Esophagus muscularis mucosa (tissue), 4 donors: ENCODE data around the gene WSB1. TPM values are rescaled to one million over a fixed set of nuclear protein-coding genes. Genes with fewer than 3 reads are reported as not detected.

Source experiments
- DNase-seq: peaks from one replicate; pipeline ENCODE4 v3.0.0-alpha.2; 2017; ENCODE audit errors: extremely low spot score
- H3K27ac ChIP-seq, 4 donors: fragments of 200-600 bp; sonication (generic); replicated peaks in 1 of 4; 1 replicate in 3 of 4; 2 replicates in 1 of 4; pipeline ENCODE4 v1.5.1; 2016 to 2019; ENCODE audit warnings: mild to moderate bottlenecking in 1 of 4
- H3K27me3 ChIP-seq, 4 donors: fragments of 200-600 bp; sonication (generic); one replicate each; pipeline versions ENCODE4 v1.5.1 to v1.6.0; 2016 to 2019
- H3K36me3 ChIP-seq, 4 donors: fragments of 200-600 bp; sonication (generic); one replicate each; pipeline ENCODE4 v1.5.1; 2016 to 2019
- H3K4me1 ChIP-seq, 4 donors: fragments of 200-600 bp; sonication (generic); one replicate each; pipeline ENCODE4 v1.5.1; 2016 to 2019
- H3K4me3 ChIP-seq, 4 donors: fragments of 200-600 bp; sonication (generic); 1 replicate in 2 of 4; 2 replicates in 2 of 4; pipeline ENCODE4 v1.5.1; 2016 to 2019; ENCODE audit warnings: mild to moderate bottlenecking in 4 of 4, moderate library complexity in 1 of 4
- H3K9me3 ChIP-seq, 4 donors: fragments of 200-600 bp; sonication (generic); 1 replicate in 3 of 4; 2 replicates in 1 of 4; pipeline ENCODE4 v1.5.1; 2016 to 2019
- EP300 ChIP-seq: sonication (generic); formaldehyde crosslinking; IDR thresholded peaks from one replicate; pipeline ENCODE4 v1.6.1; 2017; ENCODE audit warnings: antibody characterized with exemption
- POLR2A ChIP-seq: fragments of 450-650 bp; IDR thresholded peaks from one replicate; pipeline ENCODE4 v1.6.1; 2017; ENCODE audit warnings: antibody characterized with exemption, moderate library complexity, mild to moderate bottlenecking, low read depth
- POLR2AphosphoS5 ChIP-seq, 2 donors: sonication (generic); formaldehyde crosslinking; IDR thresholded peaks; one replicate each; pipeline ENCODE4 v1.6.1; 2017; ENCODE audit warnings: antibody characterized with exemption in 2 of 2
- WGBS: methylation state at CpG from one replicate; pipeline ENCODE4 v1.1.5; 2018; 5-methylcytosine and 5-hydroxymethylcytosine counted together
- intact Hi-C: fragments of 100-400 bp; cut with DNase I; formaldehyde crosslinking; loops from one replicate; pipeline ENCODE4 v1.15.1; 2023
- total RNA-seq, 4 donors: library from RNA; depleted of rRNA; stranded (reverse); fragments of >200 nt; gene quantifications; one replicate each; pipeline versions ENCODE4 v1.1.0 to v1.2.1, GENCODE V29; 2016
- TF ChIP-seq, protein P1 (sequence below), 3 experiments: fragments of 200-600 bp in 2 of 3; fragments of 450-650 bp in 1 of 3; sonication (generic) in 2 of 3; IDR thresholded peaks; one replicate each; pipeline ENCODE4 v1.5.1; 2017 to 2019; ENCODE audit warnings: antibody characterized with exemption in 3 of 3, mild to moderate bottlenecking in 2 of 3, moderate library complexity in 1 of 3

WSB1 gene
- total RNA-seq, 4 donors from 2014 or later = 84.1 to 125 (median 118) TPM

DNA sequence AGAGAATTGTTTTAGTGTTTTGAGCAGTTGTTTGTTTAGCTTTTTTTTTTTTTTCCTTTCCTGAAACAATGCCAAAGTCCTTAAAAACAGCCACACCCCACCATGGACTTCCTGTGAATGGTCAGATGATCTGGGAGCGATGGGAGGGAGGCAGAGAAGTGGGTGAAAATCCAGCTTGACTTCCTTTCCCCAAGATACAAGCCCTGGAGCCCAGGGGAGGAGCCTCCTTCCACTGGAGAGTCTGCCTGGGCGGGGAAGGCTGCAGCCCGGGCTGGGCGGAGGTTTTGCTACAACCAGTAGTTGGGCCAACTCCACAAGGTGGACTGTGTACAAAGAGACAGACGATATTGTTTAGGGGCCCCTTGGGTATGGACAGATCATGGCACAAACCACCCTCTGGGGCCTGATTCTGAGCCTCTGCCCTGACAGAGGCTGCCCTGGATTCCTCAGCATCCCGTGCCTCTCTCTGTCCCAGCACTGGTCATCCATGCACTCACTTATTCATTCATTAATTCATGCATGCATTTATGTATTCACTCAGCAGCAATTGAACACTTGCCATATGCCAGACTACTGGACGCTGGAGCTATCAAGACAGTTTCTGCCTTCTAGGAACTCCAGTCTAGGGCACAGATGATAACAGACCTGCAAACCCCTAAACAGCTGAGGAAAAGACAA, 29.8 kb downstream of the WSB1 start:
- intact Hi-C loops = no loop called here
- Histone ChIP-seq H3K27ac (peak overlapping the region; percentile 38 to 56 (median 44)), H3K36me3 (peaks cover 0 to 6% (median 3%) of the 10 kb centered on the region in 4 donors), H3K27me3 (no peaks in the 10 kb centered on the region), H3K9me3 (no peaks in the 10 kb centered on the region), H3K4me3 (no peak overlapping the region), H3K4me1 (peaks cover 39 to 70% (median 63%) of the 10 kb centered on the region in 4 donors)
- TF ChIP-seq POLR2A (no peak), POLR2AphosphoS5 (IDR thresholded peaks at IDR 0.05) (peak in 1 of 2 donors; percentile 53)
- peak; percentile 93 for DNase-seq
- 46% methylated on average over 7 of the region's 7 CpGs for WGBS

DNA sequence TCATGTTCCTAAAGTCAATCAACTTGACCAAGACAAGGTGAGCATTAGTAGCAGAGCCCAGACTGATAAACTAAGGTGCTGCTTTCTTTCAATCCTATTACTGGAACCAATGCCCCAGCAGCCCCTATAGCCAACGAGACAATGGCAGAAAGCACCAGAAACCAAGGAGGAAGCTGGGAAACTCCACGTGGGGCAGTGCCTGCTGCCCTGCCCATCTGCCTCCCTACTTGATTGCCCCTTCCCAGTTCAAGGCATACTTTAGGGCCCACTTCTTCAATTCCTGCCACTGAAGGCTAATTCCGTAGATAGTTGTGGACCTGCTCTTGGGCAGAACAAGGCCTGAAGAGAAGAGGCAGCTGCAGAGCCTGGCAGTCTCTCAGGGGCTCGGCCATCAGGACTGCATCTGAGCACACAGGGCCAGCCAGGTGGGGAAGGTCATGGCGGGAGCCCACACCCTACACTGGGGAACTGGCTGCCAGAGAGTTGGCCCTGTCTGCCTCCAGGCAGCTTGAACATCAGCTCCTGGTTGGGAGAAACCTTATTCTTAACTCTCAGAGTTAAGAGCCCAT, 30.9 kb downstream of the WSB1 start:
- Histone ChIP-seq H3K27ac (peak overlapping the region in 1 of 4 donors; percentile 17), H3K27me3 (no peaks in the 10 kb centered on the region), H3K4me1 (peaks cover 31 to 61% (median 52%) of the 10 kb centered on the region in 4 donors), H3K9me3 (no peaks in the 10 kb centered on the region), H3K36me3 (no peaks in the 10 kb centered on the region), H3K4me3 (no peak overlapping the region)
- TF ChIP-seq POLR2AphosphoS5 (IDR thresholded peaks at IDR 0.05) = no peak
- no peak for TF ChIP-seq EP300
- TF ChIP-seq, protein P1, sequence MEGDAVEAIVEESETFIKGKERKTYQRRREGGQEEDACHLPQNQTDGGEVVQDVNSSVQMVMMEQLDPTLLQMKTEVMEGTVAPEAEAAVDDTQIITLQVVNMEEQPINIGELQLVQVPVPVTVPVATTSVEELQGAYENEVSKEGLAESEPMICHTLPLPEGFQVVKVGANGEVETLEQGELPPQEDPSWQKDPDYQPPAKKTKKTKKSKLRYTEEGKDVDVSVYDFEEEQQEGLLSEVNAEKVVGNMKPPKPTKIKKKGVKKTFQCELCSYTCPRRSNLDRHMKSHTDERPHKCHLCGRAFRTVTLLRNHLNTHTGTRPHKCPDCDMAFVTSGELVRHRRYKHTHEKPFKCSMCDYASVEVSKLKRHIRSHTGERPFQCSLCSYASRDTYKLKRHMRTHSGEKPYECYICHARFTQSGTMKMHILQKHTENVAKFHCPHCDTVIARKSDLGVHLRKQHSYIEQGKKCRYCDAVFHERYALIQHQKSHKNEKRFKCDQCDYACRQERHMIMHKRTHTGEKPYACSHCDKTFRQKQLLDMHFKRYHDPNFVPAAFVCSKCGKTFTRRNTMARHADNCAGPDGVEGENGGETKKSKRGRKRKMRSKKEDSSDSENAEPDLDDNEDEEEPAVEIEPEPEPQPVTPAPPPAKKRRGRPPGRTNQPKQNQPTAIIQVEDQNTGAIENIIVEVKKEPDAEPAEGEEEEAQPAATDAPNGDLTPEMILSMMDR (IDR thresholded peaks at IDR 0.05) = no peak
- no peak for TF ChIP-seq POLR2A
- 63% methylated on average over 4 of the region's 5 CpGs for WGBS
- DNase-seq = peak; percentile 53
- intact Hi-C loops = no loop called here

DNA sequence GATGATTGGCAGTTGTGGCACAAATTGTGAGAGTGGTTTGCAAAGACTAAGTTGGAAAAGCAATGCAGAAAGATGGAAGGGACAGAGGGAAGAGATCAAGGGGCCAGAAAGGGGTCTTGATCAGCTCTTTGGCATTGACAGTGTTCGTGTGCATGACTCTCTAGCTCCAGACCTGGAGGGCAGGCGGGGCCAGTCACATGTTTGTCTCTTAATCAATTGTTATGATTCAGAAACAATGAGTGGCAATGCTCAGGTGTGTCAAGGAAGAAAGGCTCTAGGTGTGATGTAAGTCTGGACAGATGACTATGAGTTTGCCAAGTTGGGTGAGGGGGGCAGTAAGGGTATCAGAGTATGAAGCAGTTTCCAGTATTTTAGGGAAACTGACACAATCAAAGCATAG, 32.1 kb downstream of the WSB1 start:
- Histone ChIP-seq H3K9me3 (no peaks in the 10 kb centered on the region), H3K4me3 (no peak overlapping the region), H3K27ac (no peak overlapping the region), H3K36me3 (no peaks in the 10 kb centered on the region), H3K27me3 (no peaks in the 10 kb centered on the region), H3K4me1 (peaks cover 27 to 49% (median 44%) of the 10 kb centered on the region in 4 donors)
- WGBS = 84% methylated on average over 2 of the region's 2 CpGs
- intact Hi-C loops = no loop called here
- peak; percentile 72 for DNase-seq
- TF ChIP-seq POLR2A (no peak), POLR2AphosphoS5 (IDR thresholded peaks at IDR 0.05) (no peak), EP300 (no peak)
- TF ChIP-seq, protein P1 (IDR thresholded peaks at IDR 0.05) = no peak

DNA sequence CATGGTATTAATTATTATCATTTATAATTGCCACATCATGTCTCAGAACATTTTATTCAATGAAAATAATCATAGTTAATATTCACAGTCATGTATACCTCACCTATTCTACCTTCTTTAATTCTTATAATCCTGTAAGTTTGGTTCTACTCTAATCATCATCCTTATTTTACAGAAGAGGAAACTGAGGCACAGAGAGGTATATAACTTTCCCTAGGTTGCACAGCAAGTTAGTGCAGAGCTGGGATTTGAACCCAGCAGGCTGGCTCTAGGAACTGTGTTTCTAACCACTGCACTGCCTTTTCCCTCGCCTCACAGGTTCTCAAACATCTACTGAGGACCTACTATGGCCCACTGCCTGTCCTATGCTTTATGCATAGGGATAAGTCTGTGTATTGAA, 32.7 kb downstream of the WSB1 start:
- H3K27ac ChIP-seq = no peak overlapping the region
- H3K36me3 ChIP-seq = no peaks in the 10 kb centered on the region
- no peaks in the 10 kb centered on the region for H3K27me3 ChIP-seq
- peaks cover 27 to 50% (median 42%) of the 10 kb centered on the region in 4 donors for H3K4me1 ChIP-seq
- TF ChIP-seq, protein P1 (IDR thresholded peaks at IDR 0.05) = no peak
- WGBS = 100% methylated on average over 1 of the region's 1 CpG
- H3K9me3 ChIP-seq = no peaks in the 10 kb centered on the region
- DNase-seq = no peak
- intact Hi-C loops = no loop called here
- H3K4me3 ChIP-seq = no peak overlapping the region

DNA sequence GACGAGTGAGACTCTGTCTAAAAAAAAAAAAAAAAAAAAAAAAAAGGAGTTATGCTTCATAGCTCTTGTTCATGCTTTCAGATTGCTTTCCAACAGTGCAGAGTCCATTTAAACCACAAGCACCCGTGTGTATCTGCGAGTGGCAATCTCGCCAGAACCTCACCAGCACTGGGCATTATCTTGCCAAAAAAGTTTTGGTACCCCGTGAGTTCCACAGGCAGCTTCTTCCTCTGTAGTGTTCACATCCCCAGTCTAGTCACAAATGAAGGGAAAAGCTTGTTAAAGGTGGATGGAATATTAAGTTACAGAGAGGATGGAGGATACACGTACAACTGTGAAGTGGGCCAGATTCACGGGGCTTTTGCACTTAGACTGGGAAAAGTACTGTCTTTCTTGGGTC, 33.5 kb downstream of the WSB1 start:
- intact Hi-C loops = no loop called here

More for the DNA sequence above, 33.5 kb downstream of the WSB1 start:
- 81% methylated on average over 7 of the region's 7 CpGs for WGBS
- peaks cover 35 to 52% (median 49%) of the 10 kb centered on the region in 4 donors for H3K4me1 ChIP-seq
- peak overlapping the region in 2 of 4 donors; percentile 56 to 66 for H3K27ac ChIP-seq
- no peak overlapping the region for H3K4me3 ChIP-seq
- TF ChIP-seq POLR2A (no peak), EP300 (no peak), POLR2AphosphoS5 (IDR thresholded peaks at IDR 0.05) (no peak)
- TF ChIP-seq, protein P1 (IDR thresholded peaks at IDR 0.05) = no peak
- H3K27me3 ChIP-seq = no peaks in the 10 kb centered on the region
- peak; percentile 29 for DNase-seq
- H3K36me3 ChIP-seq = no peaks in the 10 kb centered on the region
- H3K9me3 ChIP-seq = no peaks in the 10 kb centered on the region
